Stomach (tissue), 4 donors: ENCODE data around the gene GMDS.

Experiments used
- EP300 ChIP-seq: sonication (generic); formaldehyde crosslinking; IDR thresholded peaks from one replicate; pipeline ENCODE4 v1.6.1; 2017; ENCODE audit warnings: antibody characterized with exemption
- POLR2A ChIP-seq, 4 donors: fragments of 450-650 bp; IDR thresholded peaks; one replicate each; pipeline ENCODE4 v1.6.1; 2016; ENCODE audit warnings: antibody characterized with exemption in 4 of 4, control low read depth in 2 of 4, mild to moderate bottlenecking in 1 of 4, moderate library complexity in 1 of 4
- POLR2AphosphoS5 ChIP-seq, 3 donors: sonication (generic); formaldehyde crosslinking; IDR thresholded peaks; one replicate each; pipeline ENCODE4 v1.6.1; 2016; ENCODE audit warnings: antibody characterized with exemption in 3 of 3
- TF ChIP-seq, protein P1 (sequence below), 7 experiments: fragments of 450-650 bp in 4 of 7; fragments of 200-600 bp in 3 of 7; sonication (generic) in 3 of 7; IDR thresholded peaks; one replicate each; pipeline ENCODE4 v1.5.1; 2016 to 2019; ENCODE audit warnings: antibody characterized with exemption in 7 of 7, control low read depth in 2 of 7, mild to moderate bottlenecking in 1 of 7

DNA sequence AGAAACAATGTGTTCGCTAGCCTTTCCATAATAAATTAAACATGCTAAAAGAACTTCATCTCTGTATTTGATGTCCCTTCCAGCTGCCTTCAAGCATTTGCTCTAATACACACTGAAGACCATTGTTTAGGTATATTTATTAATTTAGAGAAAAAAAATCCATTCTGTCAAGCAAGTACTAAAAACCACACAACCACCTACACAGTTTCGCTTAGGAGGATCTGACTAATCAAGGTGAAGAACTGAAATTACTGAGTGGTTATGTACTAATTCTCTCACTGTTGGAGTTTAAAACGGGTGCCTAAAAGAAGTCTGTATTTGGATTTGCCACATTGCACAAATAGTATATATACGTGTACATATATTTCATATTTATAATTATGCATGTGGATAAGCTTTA lies 58.9 kb downstream of the GMDS start:
- TF ChIP-seq, protein P1, sequence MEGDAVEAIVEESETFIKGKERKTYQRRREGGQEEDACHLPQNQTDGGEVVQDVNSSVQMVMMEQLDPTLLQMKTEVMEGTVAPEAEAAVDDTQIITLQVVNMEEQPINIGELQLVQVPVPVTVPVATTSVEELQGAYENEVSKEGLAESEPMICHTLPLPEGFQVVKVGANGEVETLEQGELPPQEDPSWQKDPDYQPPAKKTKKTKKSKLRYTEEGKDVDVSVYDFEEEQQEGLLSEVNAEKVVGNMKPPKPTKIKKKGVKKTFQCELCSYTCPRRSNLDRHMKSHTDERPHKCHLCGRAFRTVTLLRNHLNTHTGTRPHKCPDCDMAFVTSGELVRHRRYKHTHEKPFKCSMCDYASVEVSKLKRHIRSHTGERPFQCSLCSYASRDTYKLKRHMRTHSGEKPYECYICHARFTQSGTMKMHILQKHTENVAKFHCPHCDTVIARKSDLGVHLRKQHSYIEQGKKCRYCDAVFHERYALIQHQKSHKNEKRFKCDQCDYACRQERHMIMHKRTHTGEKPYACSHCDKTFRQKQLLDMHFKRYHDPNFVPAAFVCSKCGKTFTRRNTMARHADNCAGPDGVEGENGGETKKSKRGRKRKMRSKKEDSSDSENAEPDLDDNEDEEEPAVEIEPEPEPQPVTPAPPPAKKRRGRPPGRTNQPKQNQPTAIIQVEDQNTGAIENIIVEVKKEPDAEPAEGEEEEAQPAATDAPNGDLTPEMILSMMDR (IDR thresholded peaks at IDR 0.05), result no peak
- TF ChIP-seq POLR2A (IDR thresholded peaks at IDR 0.05), result no peak
- TF ChIP-seq POLR2AphosphoS5 (IDR thresholded peaks at IDR 0.05), result no peak
- TF ChIP-seq EP300, result no peak
